NT2/D1 (cell line): Measurements from ENCODE around the gene ETFDH.

Experiments used
- YY1 ChIP-seq: IDR thresholded peaks from 2 replicates; pipeline ENCODE4 v1.6.1; 2011; ENCODE audit not compliant: insufficient read length, insufficient read depth
- ZNF274 ChIP-seq: IDR thresholded peaks from 2 replicates; pipeline ENCODE4 v1.6.1; 2011; ENCODE audit warnings: mild to moderate bottlenecking, low read depth, low read length

DNA sequence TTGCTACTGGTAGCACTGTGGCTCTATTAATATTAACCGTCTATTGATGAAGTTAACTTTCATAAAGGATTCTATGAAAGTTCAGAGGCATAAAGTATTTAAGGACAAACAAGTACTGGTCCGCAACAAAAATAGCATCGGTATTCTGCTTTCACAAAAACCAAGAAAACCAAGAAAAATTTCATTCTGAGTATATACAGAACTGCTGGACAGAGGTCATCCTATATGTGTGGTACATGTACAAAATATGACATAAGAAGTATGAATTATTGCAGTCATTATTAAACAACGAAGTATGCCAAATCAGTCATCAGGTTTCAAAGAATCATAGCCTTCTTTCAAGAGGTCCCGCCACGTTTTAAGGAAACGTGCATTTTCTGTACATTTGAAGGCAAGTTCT, 2.8 kb upstream of the ETFDH start:
- no peak for TF ChIP-seq YY1
- no peak for TF ChIP-seq ZNF274
